A549 (cell line): ENCODE measurements around the gene F2RL3. TPM values are rescaled to one million over a fixed set of nuclear protein-coding genes. Genes with fewer than 3 reads are reported as not detected.
"Not testable (repeated sequence)": the region's sequence is repeated elsewhere in the genome, so short reads cannot be mapped to it uniquely, and the experiment has no call there.

Experiments
- ATAC-seq, 2 experiments: fragments of 200-7000 bp in 1 of 2; fragments of >200 bp in 1 of 2; cut with Nextera tagmentation in 1 of 2; cut with Tn5 transposase in 1 of 2; 3 replicates each; pipeline versions ENCODE4 v1.8.0 to v1.9.1; 2018 to 2020; ENCODE audit warnings: mild to moderate bottlenecking in 1 of 2, moderate library complexity in 1 of 2
- CTCF ChIA-PET: fragments of 300-600 bp; sonication (Branson Sonifier 250); formaldehyde crosslinking; extraction: SDS; loops from one replicate; lab custom pipeline; 2021; ENCODE audit warnings: antibody characterized with exemption, inconsistent platforms; lab: Yijun Ruan, JAX
- POLR2A ChIA-PET: fragments of 350-600 bp; formaldehyde crosslinking; extraction: SDS; loops from one replicate; lab custom pipeline; 2021; ENCODE audit warnings: antibody characterized with exemption, inconsistent platforms; lab: Yijun Ruan, JAX
- DNase-seq, 2 experiments: peaks; one replicate each; pipeline versions ENCODE4 v3.0.0 to v3.0.0-alpha.2; 2011 to 2016; ENCODE audit warnings: low read depth in 1 of 2, low spot score in 1 of 2
- FAIRE-seq: peaks from 2 replicates; lab custom pipeline; 2011; peaks lifted over from hg19 to GRCh38; lab: Jason Lieb, UNC
- H3K27ac ChIP-seq, 2 experiments: fragments of >200 bp; sonication (Bioruptor Twin); formaldehyde crosslinking; 3 replicates each; pipeline ENCODE4 v1.5.1; 2016 to 2017
- H3K4me1 ChIP-seq: fragments of >200 bp; sonication (Bioruptor Twin); formaldehyde crosslinking; 3 replicates; pipeline ENCODE4 v1.6.1; 2016
- H3K4me2 ChIP-seq: fragments of >200 bp; sonication (Bioruptor Twin); formaldehyde crosslinking; 3 replicates; pipeline ENCODE4 v1.6.1; 2016
- H3K4me3 ChIP-seq: fragments of >200 bp; sonication (Bioruptor Twin); formaldehyde crosslinking; 3 replicates; pipeline ENCODE4 v1.5.1; 2016
- H3K9me3 ChIP-seq: fragments of >200 bp; sonication (Bioruptor Twin); formaldehyde crosslinking; 3 replicates; pipeline ENCODE4 v1.6.1; 2016
- CBX8 ChIP-seq: fragments of 200-600 bp; sonication (generic); IDR thresholded peaks from 2 replicates; pipeline ENCODE4 v1.6.1; 2016
- EHF ChIP-seq: fragments of 250-450 bp; sonication (Bioruptor Pico); IDR thresholded peaks from 2 replicates; pipeline ENCODE4 v1.5.0; 2020; ENCODE audit warnings: mild to moderate bottlenecking
- ESRRA ChIP-seq: fragments of 150-350 bp; IDR thresholded peaks from 2 replicates; pipeline ENCODE4 v1.6.1; 2014; ENCODE audit warnings: mild to moderate bottlenecking, low read length, borderline replicate concordance
- FOSB ChIP-seq: fragments of 250-450 bp; sonication (Bioruptor Pico); IDR thresholded peaks from 2 replicates; pipeline ENCODE4 v1.5.0; 2020; ENCODE audit warnings: mild to moderate bottlenecking, moderate library complexity
- HDAC2 ChIP-seq: fragments of 200-600 bp; sonication (generic); IDR thresholded peaks from 2 replicates; pipeline ENCODE4 v1.6.1; 2016
- HOXB5 ChIP-seq: fragments of 250-450 bp; sonication (Bioruptor Pico); IDR thresholded peaks from 2 replicates; pipeline ENCODE4 v1.5.0; 2020; ENCODE audit warnings: mild to moderate bottlenecking, moderate library complexity
- KDM5A ChIP-seq: fragments of 200-600 bp; sonication (generic); IDR thresholded peaks from 2 replicates; pipeline ENCODE4 v1.6.1; 2016; ENCODE audit warnings: antibody characterized with exemption, mild to moderate bottlenecking
- NPAS2 ChIP-seq: fragments of 250-450 bp; sonication (Bioruptor Pico); IDR thresholded peaks from 2 replicates; pipeline ENCODE4 v1.8.0; 2022; ENCODE audit warnings: mild to moderate bottlenecking, moderate library complexity, borderline replicate concordance
- NR3C1 ChIP-seq: fragments of >200 bp; sonication (Bioruptor Twin); formaldehyde crosslinking; IDR thresholded peaks from 3 replicates; pipeline ENCODE4 v1.6.1; 2017
- POLR2A ChIP-seq: IDR thresholded peaks from 2 replicates; pipeline ENCODE4 v1.6.1; 2012; ENCODE audit warnings: mild to moderate bottlenecking, low read length
- POLR2AphosphoS2 ChIP-seq: conservative IDR thresholded peaks from 2 replicates; pipeline ENCODE4 v1.6.1; 2012; ENCODE audit warnings: low read length, improper control_type of control experiment, inconsistent platforms
- SMC3 ChIP-seq: fragments of >200 bp; sonication (Bioruptor Twin); formaldehyde crosslinking; IDR thresholded peaks from 3 replicates; pipeline ENCODE4 v1.6.1; 2018; ENCODE audit warnings: inconsistent platforms
- SREBF2 ChIP-seq: fragments of 450-650 bp; IDR thresholded peaks from 2 replicates; pipeline ENCODE4 v1.6.1; 2014; ENCODE audit warnings: mild to moderate bottlenecking, moderate library complexity
- ZC3H11A ChIP-seq: fragments of 450-650 bp; IDR thresholded peaks from 2 replicates; pipeline ENCODE4 v1.6.1; 2014; ENCODE audit warnings: antibody characterized with exemption, mild to moderate bottlenecking
- ZFP36 ChIP-seq: fragments of 450-650 bp; IDR thresholded peaks from 2 replicates; pipeline ENCODE4 v1.6.1; 2014; ENCODE audit warnings: borderline replicate concordance; ENCODE audit not compliant: partially characterized antibody
- ZSCAN20 ChIP-seq: fragments of 250-450 bp; sonication (Bioruptor Pico); IDR thresholded peaks from 2 replicates; pipeline ENCODE4 v1.8.0; 2022; ENCODE audit warnings: mild to moderate bottlenecking, moderate library complexity
- WGBS: methylation state at CpG from one replicate; pipeline ENCODE4 v1.1.6; 2017; ENCODE audit errors: missing lambda C conversion rate; 5-methylcytosine and 5-hydroxymethylcytosine counted together
- polyA plus RNA-seq, 4 experiments: library from polyadenylated mRNA; depleted of rRNA in 3 of 4; stranded (reverse); fragments of >200 nt; fragmentation: RNase III in 1 of 4; extraction: RNeasy Plus Mini Kit Qiagen cat#74134 plus additional on column Dnase treatment in 1 of 4; gene quantifications; 2 replicates in 3 of 4; 3 replicates in 1 of 4; pipeline ENCODE4 v1.2.3, GENCODE V29; 2011 to 2017
- TF ChIP-seq, protein P1 (sequence below): fragments of 150-350 bp; IDR thresholded peaks from 2 replicates; pipeline ENCODE4 v1.6.1; 2014; ENCODE audit warnings: low read depth, mild to moderate bottlenecking, low read length
- TF ChIP-seq, protein P2 (sequence below): fragments of >200 bp; sonication (Bioruptor Twin); formaldehyde crosslinking; IDR thresholded peaks from 3 replicates; pipeline ENCODE4 v1.5.1; 2016
- TF ChIP-seq, protein P3 (sequence below): fragments of 250-450 bp; sonication (Bioruptor Pico); IDR thresholded peaks from 2 replicates; pipeline ENCODE4 v1.5.0; 2021; ENCODE audit warnings: mild to moderate bottlenecking, moderate library complexity, borderline replicate concordance
- TF ChIP-seq, protein P4 (sequence below): IDR thresholded peaks from 2 replicates; pipeline ENCODE4 v1.6.1; 2012; ENCODE audit warnings: low read depth, borderline replicate concordance

The F2RL3 gene
- polyA plus RNA-seq, 2 of the 4 experiments (the other 2 are of a cell fraction) = not detected

DNA sequence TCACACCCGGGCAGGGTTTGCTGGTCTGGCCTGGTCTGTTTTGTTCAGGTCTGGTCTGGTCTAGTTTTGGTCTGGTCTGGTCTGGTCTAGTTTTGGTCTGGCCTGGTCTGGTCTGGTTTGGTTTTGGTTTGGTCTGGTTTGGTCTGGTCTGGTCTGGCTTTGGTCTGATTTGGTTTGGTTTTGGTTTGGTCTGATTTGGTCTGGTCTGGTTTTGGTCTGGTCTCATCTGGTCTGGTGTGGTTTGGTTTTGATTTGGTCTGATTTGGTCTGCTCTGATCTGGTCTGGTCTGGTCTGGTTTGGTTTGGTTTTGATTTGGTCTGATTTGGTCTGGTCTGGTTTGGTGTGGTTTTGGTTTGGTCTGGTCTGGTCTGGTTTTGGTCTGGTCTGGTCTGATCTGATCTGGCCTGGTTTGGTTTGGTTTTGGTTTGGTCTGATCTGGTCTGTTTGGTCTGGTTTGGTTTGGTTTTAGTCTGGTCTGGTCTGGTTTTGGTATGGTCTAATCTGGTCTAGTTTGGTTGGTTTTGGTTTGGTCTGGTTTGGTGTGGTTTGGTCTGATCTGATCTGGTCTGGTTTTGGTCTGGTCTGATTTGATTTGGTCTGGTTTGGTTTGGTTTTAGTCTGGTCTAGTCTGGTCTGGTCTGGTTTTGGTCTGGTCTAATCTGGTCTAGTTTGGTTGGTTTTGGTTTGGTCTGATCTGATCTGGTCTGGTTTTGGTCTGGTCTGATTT lies 14.4 kb upstream of the F2RL3 start (continued):
- TF ChIP-seq, protein P1, sequence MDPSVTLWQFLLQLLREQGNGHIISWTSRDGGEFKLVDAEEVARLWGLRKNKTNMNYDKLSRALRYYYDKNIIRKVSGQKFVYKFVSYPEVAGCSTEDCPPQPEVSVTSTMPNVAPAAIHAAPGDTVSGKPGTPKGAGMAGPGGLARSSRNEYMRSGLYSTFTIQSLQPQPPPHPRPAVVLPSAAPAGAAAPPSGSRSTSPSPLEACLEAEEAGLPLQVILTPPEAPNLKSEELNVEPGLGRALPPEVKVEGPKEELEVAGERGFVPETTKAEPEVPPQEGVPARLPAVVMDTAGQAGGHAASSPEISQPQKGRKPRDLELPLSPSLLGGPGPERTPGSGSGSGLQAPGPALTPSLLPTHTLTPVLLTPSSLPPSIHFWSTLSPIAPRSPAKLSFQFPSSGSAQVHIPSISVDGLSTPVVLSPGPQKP = no peak

DNA sequence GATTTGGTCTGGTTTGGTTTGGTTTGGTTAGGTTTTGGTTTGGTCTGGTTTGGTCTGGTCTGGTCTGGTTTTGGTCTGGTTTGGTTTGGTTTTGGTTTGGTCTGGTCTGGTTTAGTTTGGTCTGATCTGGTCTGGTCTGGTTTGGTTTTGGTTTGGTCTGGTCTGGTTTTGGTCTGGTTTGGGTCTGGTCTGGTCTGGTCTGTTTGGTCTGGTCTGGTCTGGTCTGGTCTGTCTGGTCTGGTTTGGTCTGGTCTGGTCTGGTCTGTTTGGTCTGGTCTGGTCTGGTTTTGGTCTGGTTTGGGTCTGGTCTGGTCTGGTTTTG lies 13.9 kb upstream of the F2RL3 start:
- ATAC-seq, H3K4me2 ChIP-seq, POLR2A ChIA-PET, H3K27ac ChIP-seq, H3K4me3 ChIP-seq, FAIRE-seq, CTCF ChIA-PET, H3K9me3 ChIP-seq, DNase-seq, H3K4me1 ChIP-seq: not testable (repeated sequence)

DNA sequence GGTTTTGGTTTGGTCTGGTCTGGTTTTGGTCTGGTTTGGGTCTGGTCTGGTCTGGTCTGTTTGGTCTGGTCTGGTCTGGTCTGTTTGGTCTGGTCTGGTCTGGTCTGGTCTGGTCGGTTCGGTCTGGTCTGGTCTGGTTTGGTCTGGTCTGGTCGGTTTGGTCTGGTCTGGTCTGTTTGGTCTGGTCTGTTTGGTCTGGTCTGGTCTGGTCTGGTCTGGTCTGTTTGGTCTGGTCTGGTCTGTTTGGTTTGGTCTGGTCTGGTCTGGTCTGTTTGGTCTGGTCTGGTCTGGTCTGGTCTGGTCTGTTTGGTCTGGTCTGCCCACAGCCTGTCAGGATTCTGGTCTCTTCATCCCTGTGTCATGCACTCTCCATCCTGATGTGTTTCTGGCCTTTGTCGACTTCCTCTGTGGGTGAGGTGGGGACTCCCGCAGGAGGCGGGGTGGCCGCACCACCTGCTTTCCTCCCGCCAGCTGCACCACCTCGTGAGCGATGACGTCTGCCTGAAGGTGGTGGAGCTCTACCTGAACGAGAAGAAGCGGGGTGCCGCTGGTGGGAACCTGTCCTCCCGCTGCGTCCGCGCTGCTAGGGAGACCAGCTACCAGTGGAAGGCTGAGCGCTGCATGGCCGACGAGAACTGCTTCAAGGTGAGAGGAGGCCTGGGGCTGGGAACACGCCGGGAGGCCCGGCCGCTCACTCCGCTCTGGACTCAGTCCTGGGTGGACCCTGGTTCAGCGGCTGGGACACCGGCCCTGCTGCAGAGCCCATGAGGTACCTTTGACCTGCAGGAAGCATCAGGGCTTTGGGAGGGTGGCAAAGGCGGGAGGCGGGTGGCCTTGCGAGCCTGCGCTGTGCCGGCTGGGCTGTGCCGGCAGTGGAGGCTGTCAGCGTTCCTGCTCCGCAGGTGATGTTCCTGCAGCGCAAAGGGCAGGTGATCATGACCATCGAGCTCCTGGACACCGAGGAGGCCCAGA lies 12.9 kb upstream of the F2RL3 start:
- CTCF ChIA-PET = no interaction called here
- TF ChIP-seq, protein P2, sequence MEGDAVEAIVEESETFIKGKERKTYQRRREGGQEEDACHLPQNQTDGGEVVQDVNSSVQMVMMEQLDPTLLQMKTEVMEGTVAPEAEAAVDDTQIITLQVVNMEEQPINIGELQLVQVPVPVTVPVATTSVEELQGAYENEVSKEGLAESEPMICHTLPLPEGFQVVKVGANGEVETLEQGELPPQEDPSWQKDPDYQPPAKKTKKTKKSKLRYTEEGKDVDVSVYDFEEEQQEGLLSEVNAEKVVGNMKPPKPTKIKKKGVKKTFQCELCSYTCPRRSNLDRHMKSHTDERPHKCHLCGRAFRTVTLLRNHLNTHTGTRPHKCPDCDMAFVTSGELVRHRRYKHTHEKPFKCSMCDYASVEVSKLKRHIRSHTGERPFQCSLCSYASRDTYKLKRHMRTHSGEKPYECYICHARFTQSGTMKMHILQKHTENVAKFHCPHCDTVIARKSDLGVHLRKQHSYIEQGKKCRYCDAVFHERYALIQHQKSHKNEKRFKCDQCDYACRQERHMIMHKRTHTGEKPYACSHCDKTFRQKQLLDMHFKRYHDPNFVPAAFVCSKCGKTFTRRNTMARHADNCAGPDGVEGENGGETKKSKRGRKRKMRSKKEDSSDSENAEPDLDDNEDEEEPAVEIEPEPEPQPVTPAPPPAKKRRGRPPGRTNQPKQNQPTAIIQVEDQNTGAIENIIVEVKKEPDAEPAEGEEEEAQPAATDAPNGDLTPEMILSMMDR = no peak
- TF ChIP-seq HDAC2 = no peak
- H3K27ac ChIP-seq = no peak overlapping the region

DNA sequence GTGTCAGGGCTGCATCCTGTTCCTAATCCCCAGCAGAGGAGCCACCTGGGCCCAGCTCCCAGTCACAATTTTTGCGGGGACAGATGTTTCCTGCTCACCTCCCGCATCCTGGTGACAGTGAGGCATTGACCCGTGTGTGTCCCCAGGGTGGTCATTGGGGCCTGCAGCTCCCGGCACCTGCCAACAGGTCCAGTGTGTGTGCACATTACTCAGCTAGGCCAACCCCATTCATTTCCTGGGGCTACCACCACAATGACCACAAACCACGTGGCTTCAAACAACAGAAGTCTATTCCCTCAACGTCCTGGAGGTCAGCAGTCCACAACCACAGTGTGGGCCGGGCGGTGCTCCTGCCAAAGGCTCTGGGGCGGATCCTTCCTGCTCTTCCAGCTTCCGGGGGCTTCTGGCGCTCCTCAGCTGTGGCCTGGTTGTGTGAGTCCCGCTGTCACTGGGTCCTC lies 11.9 kb upstream of the F2RL3 start:
- ATAC-seq (no peak), FAIRE-seq (no peak), DNase-seq (no peak)
- H3K4me2 ChIP-seq = no peak overlapping the region
- peaks cover 15% of the 10 kb centered on the region; the same call in 2 of the 3 replicates for H3K9me3 ChIP-seq
- H3K4me3 ChIP-seq = no peak overlapping the region
- H3K4me1 ChIP-seq = no peaks in the 10 kb centered on the region
- no peak for TF ChIP-seq KDM5A
- no peak for TF ChIP-seq CBX8
- no peak for TF ChIP-seq SREBF2
- no peak for TF ChIP-seq NR3C1
- no peak for TF ChIP-seq POLR2A
- TF ChIP-seq HOXB5 (CRISPR knock-in tag) = no peak
- no peak for TF ChIP-seq HDAC2
- TF ChIP-seq ESRRA = no peak
- no peak for TF ChIP-seq NPAS2 (CRISPR knock-in tag)
- no peak for TF ChIP-seq ZC3H11A
- no peak for TF ChIP-seq ZFP36
- no peak for TF ChIP-seq ZSCAN20
- TF ChIP-seq POLR2AphosphoS2 = no peak
- no peak for TF ChIP-seq SMC3
- TF ChIP-seq, protein P3, sequence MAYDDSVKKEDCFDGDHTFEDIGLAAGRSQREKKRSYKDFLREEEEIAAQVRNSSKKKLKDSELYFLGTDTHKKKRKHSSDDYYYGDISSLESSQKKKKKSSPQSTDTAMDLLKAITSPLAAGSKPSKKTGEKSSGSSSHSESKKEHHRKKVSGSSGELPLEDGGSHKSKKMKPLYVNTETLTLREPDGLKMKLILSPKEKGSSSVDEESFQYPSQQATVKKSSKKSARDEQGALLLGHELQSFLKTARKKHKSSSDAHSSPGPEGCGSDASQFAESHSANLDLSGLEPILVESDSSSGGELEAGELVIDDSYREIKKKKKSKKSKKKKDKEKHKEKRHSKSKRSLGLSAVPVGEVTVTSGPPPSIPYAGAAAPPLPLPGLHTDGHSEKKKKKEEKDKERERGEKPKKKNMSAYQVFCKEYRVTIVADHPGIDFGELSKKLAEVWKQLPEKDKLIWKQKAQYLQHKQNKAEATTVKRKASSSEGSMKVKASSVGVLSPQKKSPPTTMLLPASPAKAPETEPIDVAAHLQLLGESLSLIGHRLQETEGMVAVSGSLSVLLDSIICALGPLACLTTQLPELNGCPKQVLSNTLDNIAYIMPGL (CRISPR knock-in tag) = no peak
- TF ChIP-seq, protein P4, sequence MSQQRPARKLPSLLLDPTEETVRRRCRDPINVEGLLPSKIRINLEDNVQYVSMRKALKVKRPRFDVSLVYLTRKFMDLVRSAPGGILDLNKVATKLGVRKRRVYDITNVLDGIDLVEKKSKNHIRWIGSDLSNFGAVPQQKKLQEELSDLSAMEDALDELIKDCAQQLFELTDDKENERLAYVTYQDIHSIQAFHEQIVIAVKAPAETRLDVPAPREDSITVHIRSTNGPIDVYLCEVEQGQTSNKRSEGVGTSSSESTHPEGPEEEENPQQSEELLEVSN = no peak
- no peak for TF ChIP-seq FOSB (CRISPR knock-in tag)
- no peak for TF ChIP-seq EHF
- POLR2A ChIA-PET = no interaction called here
- WGBS = 93% methylated on average over 6 of the region's 12 CpGs
- CTCF ChIA-PET = interaction anchor here (0.6 kb wide), 1 partner anchor 79 kb away, joined by 3 read pairs; no protein-coding TSS in a partner anchor
- H3K27ac ChIP-seq = no peak overlapping the region

More for the DNA sequence above, 12.9 kb upstream of the F2RL3 start:
- no peaks in the 10 kb centered on the region for H3K4me1 ChIP-seq
- ATAC-seq (no peak), FAIRE-seq (no peak), DNase-seq (no peak)
- POLR2A ChIA-PET = no interaction called here
- H3K4me2 ChIP-seq = no peak overlapping the region
- peaks cover 6% of the 10 kb centered on the region; the same call in 2 of the 3 replicates for H3K9me3 ChIP-seq
- 93% methylated on average over 30 of the region's 39 CpGs for WGBS
- no peak overlapping the region for H3K4me3 ChIP-seq
